ENCODE results near the gene DRC1.

- no peak for TF ChIP-seq POLR2AphosphoS5 (IDR thresholded peaks at IDR 0.05; ENCODE audit: low read depth, low read length)
- TF ChIP-seq TCF7L2 (IDR thresholded peaks at IDR 0.05; ENCODE audit: borderline replicate concordance, extremely low read depth, insufficient read depth, insufficient read length): no peak
These were observed 52.0 kb downstream of the DRC1 start for GRCh38 chr2:26453421-26454329.
